ENCODE measurements around the gene TMEM143. TPM values are rescaled to one million over a fixed set of nuclear protein-coding genes. Genes with fewer than 3 reads are reported as not detected.
A peak's percentile ranks its signal among the peaks of the same experiment; 100 is the strongest.

TMEM143 gene
- total RNA-seq, 1 donor from 2014 or later, result 10.2 TPM

GRCh38 chr19:48338802-48339503 lies 24.8 kb downstream of the TMEM143 start:
- ATAC-seq (ENCODE audit: low read depth), result no peak
- no peak overlapping the region for H3K27ac Mint-ChIP-seq
- no peaks in the 10 kb centered on the region for H3K9me3 Mint-ChIP-seq
- H3K27me3 Mint-ChIP-seq, result no peaks in the 10 kb centered on the region
- H3K4me1 Mint-ChIP-seq, result peaks cover 8% of the 10 kb centered on the region
- H3K36me3 Mint-ChIP-seq (ENCODE audit: low read depth), result peaks cover 6% of the 10 kb centered on the region
- DNase-seq, result no peak
- ChIA-PET CTCF (no interaction called here), POLR2A (no interaction called here)
- TF ChIP-seq, protein P1, sequence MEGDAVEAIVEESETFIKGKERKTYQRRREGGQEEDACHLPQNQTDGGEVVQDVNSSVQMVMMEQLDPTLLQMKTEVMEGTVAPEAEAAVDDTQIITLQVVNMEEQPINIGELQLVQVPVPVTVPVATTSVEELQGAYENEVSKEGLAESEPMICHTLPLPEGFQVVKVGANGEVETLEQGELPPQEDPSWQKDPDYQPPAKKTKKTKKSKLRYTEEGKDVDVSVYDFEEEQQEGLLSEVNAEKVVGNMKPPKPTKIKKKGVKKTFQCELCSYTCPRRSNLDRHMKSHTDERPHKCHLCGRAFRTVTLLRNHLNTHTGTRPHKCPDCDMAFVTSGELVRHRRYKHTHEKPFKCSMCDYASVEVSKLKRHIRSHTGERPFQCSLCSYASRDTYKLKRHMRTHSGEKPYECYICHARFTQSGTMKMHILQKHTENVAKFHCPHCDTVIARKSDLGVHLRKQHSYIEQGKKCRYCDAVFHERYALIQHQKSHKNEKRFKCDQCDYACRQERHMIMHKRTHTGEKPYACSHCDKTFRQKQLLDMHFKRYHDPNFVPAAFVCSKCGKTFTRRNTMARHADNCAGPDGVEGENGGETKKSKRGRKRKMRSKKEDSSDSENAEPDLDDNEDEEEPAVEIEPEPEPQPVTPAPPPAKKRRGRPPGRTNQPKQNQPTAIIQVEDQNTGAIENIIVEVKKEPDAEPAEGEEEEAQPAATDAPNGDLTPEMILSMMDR (IDR thresholded peaks at IDR 0.05), result no peak
- intact Hi-C loops (cut with micrococcal nuclease), result no loop called here
- H3K4me3 Mint-ChIP-seq, result no peak overlapping the region

- Mint-ChIP-seq H3K4me3 (no peak overlapping the region), H3K27ac (no peak overlapping the region), H3K4me1 (peaks cover 11% of the 10 kb centered on the region), H3K27me3 (no peaks in the 10 kb centered on the region), H3K36me3 (ENCODE audit: low read depth) (peaks cover 9% of the 10 kb centered on the region), H3K9me3 (no peaks in the 10 kb centered on the region)
- ATAC-seq (ENCODE audit: low read depth), result no peak
- intact Hi-C loops (cut with micrococcal nuclease), result no loop called here
- POLR2A ChIA-PET, result no interaction called here
- CTCF ChIA-PET, result no interaction called here
- TF ChIP-seq, protein P1 (IDR thresholded peaks at IDR 0.05), result no peak
- no peak for DNase-seq
Measured at GRCh38 chr19:48338253-48338755, 25.4 kb downstream of the TMEM143 start.

DNA sequence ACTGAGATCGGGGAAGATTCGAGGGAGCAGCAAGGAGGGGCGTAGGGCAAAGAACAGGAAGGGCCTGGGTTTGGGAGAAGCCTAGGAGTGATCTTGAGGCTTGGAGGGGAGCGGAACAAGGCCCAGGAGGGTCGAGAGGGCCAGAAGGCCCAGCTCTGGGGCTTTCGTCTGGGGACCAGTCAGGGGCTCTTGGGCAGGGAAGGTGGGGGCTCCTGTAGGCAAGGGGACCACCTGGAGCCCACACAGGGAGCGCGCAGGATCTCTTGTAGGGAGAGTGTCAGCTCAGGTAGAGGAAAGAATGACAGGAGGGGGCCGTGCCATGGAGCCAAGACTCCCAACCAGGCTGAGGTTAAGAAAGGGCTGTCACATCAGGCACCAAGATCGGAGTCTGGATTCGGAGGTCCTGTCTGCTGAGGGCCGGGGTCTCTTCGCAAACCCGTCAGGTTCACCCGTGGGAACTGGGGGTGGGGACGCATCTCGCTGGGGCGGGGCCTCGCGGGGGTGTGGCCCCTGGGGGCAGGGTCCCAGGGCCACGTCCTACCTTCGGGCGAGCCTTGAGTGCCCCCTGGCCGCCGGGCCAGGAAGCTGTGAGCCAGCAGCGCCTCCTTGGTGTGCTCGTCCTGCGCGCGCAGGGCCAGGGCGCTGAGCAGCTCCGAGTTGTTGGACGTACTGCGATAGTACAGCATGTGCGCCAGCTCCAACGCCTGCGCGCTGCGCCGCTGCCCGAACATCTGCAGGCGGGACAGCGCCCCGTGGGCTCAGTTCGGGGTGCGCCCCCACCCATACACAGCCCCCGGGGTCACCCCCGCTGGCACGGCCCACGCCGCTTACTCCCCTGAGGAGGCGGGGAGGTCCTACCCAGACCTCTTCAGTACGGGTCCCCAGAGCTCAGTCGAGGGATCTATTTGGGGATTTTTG lies 30.0 kb downstream of the TMEM143 start:
- intact Hi-C loops (cut with micrococcal nuclease), result loop anchor here (1.0 to 5.0 kb wide), 9 partner anchors 12 to 285 kb away; partner anchors contain the start of genes GRIN2D, KDELR1, LIG1 and RPL18
- Mint-ChIP-seq H3K9me3 (no peaks in the 10 kb centered on the region), H3K4me1 (peaks cover 54% of the 10 kb centered on the region), H3K4me3 (peak overlapping the region; percentile 95), H3K27ac (peak overlapping the region; percentile 93), H3K36me3 (ENCODE audit: low read depth) (peaks cover 35% of the 10 kb centered on the region), H3K27me3 (no peaks in the 10 kb centered on the region)
- ATAC-seq (ENCODE audit: low read depth) (peak; percentile 66), DNase-seq (peak; percentile 90)
- ChIA-PET POLR2A (interaction anchor here (0.5 to 7.7 kb wide), 28 partner anchors 8 to 1257 kb away, joined by 3 to 308 read pairs (median 4); partner anchors contain the start of genes CARD8, EMP3, KDELR1 and RPL18), CTCF (interaction anchor here (0.6 to 4.4 kb wide), 19 partner anchors 13 to 284 kb away, joined by 3 to 215 read pairs (median 5); partner anchors contain the start of genes EMP3, GRWD1, KDELR1 and SYNGR4)
- TF ChIP-seq, protein P1 (IDR thresholded peaks at IDR 0.05), result no peak

DNA sequence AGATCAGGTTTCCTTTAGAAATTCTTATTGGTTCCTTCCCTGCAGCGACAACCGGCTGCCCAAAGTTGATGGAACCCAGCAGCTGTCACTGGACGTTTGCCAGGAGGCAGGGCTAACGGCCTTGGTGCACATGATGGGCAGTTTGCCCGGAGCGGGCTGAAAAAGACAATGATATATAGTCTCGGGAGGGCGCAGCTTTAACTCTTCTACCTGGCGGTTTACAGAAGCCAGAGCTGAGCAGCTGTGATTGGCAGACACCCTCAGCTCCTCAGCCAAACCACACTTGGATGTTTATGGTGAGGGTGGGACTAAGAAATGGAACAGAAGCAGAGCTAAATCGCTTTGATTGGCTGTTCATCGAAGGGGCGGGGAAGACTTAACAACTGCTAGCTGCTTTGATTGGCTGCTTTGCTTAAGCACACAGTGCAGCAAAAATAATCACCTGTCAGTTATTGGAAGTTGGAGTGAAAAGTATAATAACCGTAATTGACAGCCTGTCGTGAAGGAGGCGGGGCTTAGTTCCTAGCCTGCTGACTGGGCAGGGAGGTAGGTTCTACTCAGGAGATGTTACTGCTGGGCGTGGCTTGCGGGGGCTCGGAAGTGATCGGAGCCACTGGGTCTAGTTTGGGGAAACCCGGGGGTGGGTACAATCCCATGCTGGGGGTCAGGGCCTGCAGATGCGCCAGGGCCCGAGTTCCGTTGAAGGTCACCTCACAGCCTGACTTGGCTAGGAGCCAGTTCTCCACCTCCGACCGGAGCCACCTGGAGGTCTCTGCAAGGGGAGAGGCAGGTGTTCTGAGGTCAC lies 30.9 kb downstream of the TMEM143 start:
- H3K4me1 Mint-ChIP-seq, result peaks cover 61% of the 10 kb centered on the region
- ATAC-seq (ENCODE audit: low read depth), result peak; percentile 70
- CTCF ChIA-PET, result interaction anchor here (1.5 to 4.4 kb wide), 6 partner anchors 14 to 252 kb away, joined by 4 to 215 read pairs (median 18); partner anchors contain the start of gene EMP3
- POLR2A ChIA-PET, result interaction anchor here (0.6 to 7.7 kb wide), 19 partner anchors 7 to 286 kb away, joined by 3 to 308 read pairs (median 5); partner anchors contain the start of genes CARD8, EMP3, KDELR1 and RPL18
- no peaks in the 10 kb centered on the region for H3K9me3 Mint-ChIP-seq
- TF ChIP-seq, protein P1 (IDR thresholded peaks at IDR 0.05), result no peak
- H3K27ac Mint-ChIP-seq, result peak overlapping the region; percentile 93
- intact Hi-C loops (cut with micrococcal nuclease), result loop anchor here (1.0 to 5.0 kb wide), 8 partner anchors 12 to 286 kb away; partner anchors contain the start of genes GRIN2D, KDELR1, LIG1 and RPL18
- peak; percentile 78 for DNase-seq
- H3K27me3 Mint-ChIP-seq, result no peaks in the 10 kb centered on the region
- H3K36me3 Mint-ChIP-seq (ENCODE audit: low read depth), result peaks cover 43% of the 10 kb centered on the region
- H3K4me3 Mint-ChIP-seq, result peak overlapping the region; percentile 95

Measured in activated B cell treated with CpG ODN at 0.5 μM for 24 hours (primary cell).